Endometrial microvascular endothelial cells (primary cell): ENCODE measurements around the gene AOPEP. TPM values are rescaled to one million over a fixed set of nuclear protein-coding genes. Genes with fewer than 3 reads are reported as not detected.

Experiments
- in situ Hi-C: cut with HindIII; loops from 2 replicates; pipeline ENCODE4 v1.10.0; 2017; ENCODE audit warnings: low sequenced_read_pairs, low pct_unique_long_range_greater_than_20kb; ENCODE audit errors: inconsistent ontology term
- total RNA-seq: library from RNA; depleted of rRNA; stranded (reverse); fragments of >200 nt; gene quantifications from one replicate; pipeline ENCODE4 v1.2.3, GENCODE V29; 2015; ENCODE audit errors: inconsistent ontology term

AOPEP gene
- 48.9 TPM for total RNA-seq

DNA sequence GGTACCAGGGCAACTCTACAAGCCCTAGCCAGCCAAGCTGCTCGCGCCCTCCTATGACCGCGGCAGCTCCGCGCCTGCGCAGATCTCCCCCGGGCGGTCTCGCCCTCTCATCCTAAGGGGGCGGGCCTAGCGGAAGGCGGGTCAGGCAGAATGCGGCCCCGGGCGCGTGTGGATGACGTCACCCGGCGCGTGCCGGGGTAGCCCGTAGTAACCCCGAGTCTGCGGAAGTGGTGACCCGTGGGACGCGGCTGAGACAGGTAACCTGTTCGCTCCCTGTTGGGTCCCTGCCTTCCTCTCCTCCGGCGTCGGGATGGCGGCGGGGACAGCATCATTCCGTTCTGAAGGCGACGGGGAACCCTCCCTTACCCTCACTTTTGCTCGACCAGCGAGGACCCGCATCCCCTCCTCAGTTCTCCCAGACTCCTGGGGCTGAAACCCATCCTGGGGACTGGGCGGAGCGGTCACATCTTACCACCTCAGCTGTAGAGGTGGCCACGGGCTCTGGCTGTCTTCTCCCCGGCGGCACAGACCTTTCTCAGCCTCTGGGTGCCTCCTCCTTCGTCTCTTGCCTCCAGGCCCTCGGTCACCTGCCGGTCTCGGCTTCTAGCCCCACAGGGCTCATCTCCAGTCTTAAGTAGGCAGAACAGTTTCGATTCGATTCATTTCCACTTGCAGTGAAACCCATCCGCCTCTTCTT, at the start of gene AOPEP:
Gene AOPEP, plus strand, starts transcription at position 205 of the 697 bp plus-strand sequence. CDS start 33,085 bp downstream, outside the sequence.
- in situ Hi-C loops: no loop called here

- in situ Hi-C loops: no loop called here
Observed at GRCh38 chr9:94677929-94678328, 48.6 kb upstream of the AOPEP start.

DNA sequence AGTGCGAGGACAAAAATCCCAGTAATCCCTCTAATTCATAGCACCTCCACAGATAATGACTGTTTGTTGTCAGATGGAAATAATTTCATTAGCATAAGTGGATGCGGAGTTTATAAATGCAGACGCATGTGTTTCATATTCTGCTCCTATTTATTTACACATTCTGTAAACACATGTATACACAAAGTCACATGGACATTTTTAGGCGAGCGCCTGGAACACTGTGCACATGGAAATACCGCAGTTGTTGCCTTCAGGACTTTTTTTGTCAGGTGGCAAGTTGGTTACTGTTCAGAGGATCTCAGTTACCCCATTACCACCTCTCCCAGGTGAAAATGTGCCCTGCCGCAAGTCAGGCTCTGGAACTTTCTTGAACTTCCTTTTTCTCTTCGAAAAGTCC, 46.9 kb upstream of the AOPEP start:
- in situ Hi-C loops: no loop called here

DNA sequence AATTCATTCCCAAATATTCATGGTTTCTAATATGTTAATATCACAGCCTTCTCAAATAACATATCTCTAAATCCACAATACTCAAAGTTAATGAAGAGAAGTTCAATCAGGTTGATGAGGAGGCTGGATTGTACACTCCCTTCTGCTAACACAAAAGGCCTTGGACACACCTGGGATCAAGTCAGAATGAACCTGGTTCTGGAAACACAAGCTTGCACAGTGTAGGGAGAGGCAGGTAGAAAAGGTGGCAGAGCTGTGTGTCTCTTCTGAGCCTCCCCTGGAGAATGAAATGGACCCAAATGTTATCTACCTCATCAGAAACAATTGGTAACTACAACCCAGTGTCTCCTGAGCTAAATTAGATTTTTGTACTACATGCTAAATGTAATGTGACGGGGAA, 46.5 kb upstream of the AOPEP start:
- in situ Hi-C loops: no loop called here

DNA sequence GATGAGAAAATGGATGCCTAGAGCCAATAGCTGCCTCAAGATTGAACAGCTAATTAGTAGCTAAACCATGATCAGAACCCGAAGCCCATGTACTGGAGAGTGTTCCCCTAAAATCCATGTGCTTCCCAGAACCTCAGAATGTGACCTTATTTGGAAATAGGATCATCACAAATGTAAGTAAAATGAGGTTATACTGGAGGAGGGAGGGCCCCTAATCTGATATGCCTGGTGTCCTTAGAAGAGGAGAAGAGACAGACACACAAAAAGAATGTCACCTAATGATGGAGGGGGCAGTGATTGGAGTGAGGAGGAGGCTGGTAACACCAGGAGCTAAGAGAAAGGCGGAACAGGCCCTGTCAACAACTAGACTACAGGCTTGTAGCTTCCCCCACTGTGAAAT, 45.9 kb upstream of the AOPEP start:
- in situ Hi-C loops: no loop called here

GRCh38 chr9:94681508-94681907, 45.0 kb upstream of the AOPEP start:
- in situ Hi-C loops: no loop called here

GRCh38 chr9:94685359-94685758, 41.1 kb upstream of the AOPEP start:
- in situ Hi-C loops: no loop called here

- in situ Hi-C loops: no loop called here
Observed at GRCh38 chr9:94687451-94687850, 39.0 kb upstream of the AOPEP start.

DNA sequence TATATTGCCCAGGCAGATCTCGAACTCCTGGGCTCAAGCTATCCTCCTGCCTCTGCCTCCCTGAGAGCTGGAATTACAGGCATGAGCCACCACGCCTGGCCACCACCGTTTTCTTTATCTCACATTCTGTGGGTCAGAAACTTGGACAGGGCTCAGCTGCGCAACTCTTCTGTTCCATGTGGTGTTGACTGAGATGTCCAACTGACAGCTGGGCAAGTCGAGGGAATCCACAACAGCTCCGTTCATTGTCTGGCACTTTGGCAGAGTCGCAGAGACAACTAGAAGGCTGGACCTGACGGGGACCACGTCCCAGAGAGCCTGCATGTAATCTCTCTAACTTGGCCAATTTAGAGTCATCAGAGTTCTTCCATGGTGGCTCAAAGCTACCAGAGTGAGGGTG, 36.2 kb upstream of the AOPEP start:
- in situ Hi-C loops: no loop called here

DNA sequence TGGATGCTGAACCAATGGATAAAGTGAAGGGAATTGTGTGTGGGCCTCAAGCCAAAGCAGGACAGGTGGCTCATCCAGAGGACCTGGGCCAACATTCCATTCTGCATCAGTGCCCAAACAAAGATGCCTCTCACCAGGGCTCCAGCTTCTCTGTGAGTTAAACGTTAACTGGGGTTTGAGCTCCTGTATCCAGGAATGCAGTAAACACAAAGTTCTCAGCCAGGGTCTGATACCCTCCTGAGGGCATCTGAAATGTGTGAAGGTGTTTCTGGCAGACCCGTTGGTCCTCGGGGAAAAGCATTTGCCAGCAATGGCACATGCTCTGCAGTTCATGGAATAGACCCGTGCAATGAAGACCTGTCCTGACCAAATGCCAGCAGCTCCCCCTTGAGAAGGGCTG, 33.9 kb upstream of the AOPEP start:
- in situ Hi-C loops: no loop called here

DNA sequence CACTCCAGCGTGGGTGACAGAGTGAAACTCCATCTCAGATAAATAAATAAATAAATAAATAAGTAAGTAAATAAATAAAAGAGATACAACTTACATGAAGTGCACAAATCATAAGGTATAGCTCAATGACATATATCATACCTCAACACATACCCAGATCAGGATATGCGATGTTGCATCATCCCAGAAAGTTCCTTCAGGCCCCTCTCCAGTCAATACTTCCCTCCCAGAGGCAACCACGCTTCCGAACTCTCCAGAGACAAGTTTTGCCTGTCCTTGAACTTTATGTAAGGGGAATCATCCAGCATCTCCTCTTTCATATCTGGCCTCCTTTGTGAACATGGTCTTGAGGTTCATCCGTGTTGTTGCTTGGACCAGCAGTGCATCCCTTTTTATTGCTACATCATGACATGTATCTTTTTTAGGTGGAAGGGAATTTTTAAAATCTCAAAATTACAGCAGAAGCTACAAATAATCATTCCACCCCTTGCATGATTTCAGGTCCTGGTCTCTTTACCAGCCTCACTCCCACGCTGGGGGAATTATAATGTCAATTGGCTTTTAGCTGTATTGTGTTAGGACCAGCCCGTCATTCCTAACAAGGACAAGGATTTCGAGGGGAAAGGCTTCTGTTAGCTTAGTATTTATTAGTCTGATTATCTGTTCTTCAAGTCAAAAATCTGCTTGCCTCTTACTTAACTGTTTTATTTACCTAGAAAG, 32.9 kb upstream of the AOPEP start:
- in situ Hi-C loops: no loop called here

DNA sequence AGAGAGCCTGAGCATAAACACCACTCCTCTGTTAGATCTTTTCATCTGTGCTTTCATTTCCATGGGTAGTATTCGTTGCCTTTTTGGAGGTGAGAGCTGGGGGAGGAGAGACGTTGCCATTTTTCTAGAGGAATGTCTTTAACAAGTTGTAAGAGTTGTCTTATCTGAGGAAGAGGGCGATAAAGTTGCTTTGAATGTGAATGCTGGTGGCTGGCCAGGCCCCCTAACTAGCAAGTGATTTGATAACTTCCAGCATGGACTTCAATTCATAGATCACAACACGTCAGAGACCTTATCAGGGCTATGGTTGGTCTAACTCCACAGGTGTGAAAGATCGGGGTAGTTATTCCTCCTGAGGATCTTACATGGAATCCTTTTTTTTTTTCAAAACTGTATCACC, 30.0 kb upstream of the AOPEP start:
- in situ Hi-C loops: no loop called here

- in situ Hi-C loops: no loop called here
Observed at GRCh38 chr9:94697972-94698581, 28.4 kb upstream of the AOPEP start.

- in situ Hi-C loops: no loop called here
Observed at GRCh38 chr9:94699715-94700373, 26.7 kb upstream of the AOPEP start.

DNA sequence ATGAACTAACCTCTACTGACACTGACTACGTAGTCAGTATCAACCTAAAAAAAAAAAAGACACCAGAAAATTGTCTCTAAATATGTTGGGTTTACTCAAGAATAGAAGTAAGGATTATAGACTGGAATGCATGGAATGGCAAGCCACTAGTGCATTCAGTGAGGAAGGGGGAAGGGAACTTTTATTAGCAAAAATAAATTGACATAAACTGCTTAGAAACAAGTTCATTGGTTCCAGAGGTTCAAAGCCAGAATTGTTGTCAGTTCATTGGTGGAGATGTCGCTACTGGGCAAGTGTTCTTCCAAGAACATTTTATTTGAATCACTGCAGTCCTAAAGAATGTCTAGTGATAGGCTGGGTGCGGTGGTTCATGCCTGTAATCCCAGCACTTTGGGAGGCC, 26.1 kb upstream of the AOPEP start:
- in situ Hi-C loops: no loop called here

- in situ Hi-C loops: no loop called here
Observed at GRCh38 chr9:94703488-94704140, 22.9 kb upstream of the AOPEP start.

DNA sequence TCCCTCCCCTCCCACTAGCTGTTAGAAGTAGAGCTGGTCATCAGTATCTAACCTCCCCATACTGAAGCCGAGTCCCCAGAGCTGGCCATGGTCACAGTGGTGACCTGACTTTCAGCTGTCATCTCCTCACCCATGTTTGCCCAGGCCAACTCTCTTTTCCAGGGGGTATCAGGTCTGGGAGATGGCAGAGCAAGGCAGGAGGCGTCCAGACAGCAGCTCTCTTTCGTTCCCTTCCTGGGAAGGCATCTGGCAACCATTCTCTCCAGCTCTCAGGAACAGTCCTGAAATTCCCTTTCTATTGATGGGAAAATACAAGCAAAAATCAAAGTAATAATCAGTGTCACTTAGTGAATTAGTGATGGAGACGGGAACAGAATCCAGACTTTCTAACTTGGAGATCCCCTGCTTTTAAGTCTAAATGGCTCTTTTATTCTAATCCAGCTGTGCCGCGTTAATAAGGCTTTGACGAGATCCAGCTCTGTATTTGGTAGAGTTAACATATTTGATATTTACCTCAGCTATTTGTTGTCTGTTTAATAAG, 21.3 kb upstream of the AOPEP start:
- in situ Hi-C loops: no loop called here

DNA sequence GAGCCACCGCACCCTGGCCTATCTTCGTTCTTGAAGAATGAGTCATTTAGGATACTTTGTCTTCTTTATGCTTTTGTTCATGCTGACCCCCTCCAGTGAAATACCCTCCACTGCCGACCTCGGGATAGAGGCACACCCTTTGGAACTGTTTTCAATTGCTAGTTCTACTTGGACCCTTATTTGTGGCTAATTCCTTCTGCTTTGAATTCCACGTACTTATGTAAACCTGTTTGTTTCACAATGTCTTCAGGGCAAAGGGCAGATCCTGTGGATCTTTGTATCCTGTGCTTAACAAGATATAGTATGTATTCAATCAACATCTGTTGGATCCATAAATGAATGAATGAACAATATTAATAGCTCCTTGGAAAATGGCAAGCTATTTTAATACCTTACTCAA, 19.6 kb upstream of the AOPEP start:
- in situ Hi-C loops: no loop called here
